ENCODE data around the gene GDI1. TPM values are rescaled to one million over a fixed set of nuclear protein-coding genes. Genes with fewer than 3 reads are reported as not detected.

Gene GDI1
- total RNA-seq, 1 experiment from 2014 or later: 116 TPM

DNA sequence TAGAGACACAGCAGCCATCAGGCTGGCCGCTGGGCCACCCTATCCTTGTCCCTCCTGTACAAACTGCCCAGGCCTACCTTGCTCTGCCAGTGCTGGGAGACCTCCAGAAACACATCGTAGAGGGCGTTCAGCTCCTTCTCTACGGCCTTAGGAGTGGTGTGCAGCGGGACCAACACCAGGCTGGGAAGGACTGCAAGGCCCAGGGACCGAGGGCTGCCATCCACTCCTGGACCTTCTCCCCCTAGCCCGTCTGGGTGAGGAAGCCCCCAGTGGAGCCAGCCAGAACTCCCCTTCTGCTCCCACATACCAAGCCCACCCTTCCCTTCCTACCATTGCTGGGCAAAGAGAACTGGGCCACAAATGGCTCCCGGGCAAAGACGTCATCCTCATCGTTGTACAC is 33.8 kb upstream of the GDI1 start:
- DNase-seq: no peak
- H3K36me3 ChIP-seq (ENCODE audit: low read depth): peaks cover 20% of the 10 kb centered on the region
- no TSS peak for BruUV-seq (replicated peaks)
- intact Hi-C loops (cut with micrococcal nuclease; ENCODE audit: unreplicated experiment): no loop called here
- H3K27ac ChIP-seq: no peak overlapping the region
- H3F3A ChIP-seq (ENCODE audit: insufficient read depth, low read depth): peaks cover 42% of the 10 kb centered on the region
- H3K79me2 ChIP-seq (ENCODE audit: low read depth): peaks cover 24% of the 10 kb centered on the region
- POLR2A ChIA-PET (ENCODE audit: unreplicated experiment): no interaction called here
- peaks cover 22% of the 10 kb centered on the region for H4K20me1 ChIP-seq (ENCODE audit: insufficient read depth)
- no peak overlapping the region for H3K4me3 ChIP-seq
- TF ChIP-seq EZH2 (IDR thresholded peaks at IDR 0.05; ENCODE audit: low read depth): no peak
- TF ChIP-seq, protein P1, sequence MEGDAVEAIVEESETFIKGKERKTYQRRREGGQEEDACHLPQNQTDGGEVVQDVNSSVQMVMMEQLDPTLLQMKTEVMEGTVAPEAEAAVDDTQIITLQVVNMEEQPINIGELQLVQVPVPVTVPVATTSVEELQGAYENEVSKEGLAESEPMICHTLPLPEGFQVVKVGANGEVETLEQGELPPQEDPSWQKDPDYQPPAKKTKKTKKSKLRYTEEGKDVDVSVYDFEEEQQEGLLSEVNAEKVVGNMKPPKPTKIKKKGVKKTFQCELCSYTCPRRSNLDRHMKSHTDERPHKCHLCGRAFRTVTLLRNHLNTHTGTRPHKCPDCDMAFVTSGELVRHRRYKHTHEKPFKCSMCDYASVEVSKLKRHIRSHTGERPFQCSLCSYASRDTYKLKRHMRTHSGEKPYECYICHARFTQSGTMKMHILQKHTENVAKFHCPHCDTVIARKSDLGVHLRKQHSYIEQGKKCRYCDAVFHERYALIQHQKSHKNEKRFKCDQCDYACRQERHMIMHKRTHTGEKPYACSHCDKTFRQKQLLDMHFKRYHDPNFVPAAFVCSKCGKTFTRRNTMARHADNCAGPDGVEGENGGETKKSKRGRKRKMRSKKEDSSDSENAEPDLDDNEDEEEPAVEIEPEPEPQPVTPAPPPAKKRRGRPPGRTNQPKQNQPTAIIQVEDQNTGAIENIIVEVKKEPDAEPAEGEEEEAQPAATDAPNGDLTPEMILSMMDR (conservative IDR thresholded peaks at IDR 0.05): no peak
- peaks cover 11% of the 10 kb centered on the region for H3K4me1 ChIP-seq (replicated peaks; ENCODE audit: insufficient read depth)
- no peaks in the 10 kb centered on the region for H3K9me3 ChIP-seq (ENCODE audit: insufficient read depth, low read depth)
- no peak overlapping the region for H2AFZ ChIP-seq
- CTCF ChIA-PET: no interaction called here
- H3K9me2 ChIP-seq (ENCODE audit: insufficient read depth): no peaks in the 10 kb centered on the region
- no peak overlapping the region for H3K4me2 ChIP-seq
- no peaks in the 10 kb centered on the region for H3K27me3 ChIP-seq (ENCODE audit: insufficient read depth, low read depth)

DNA sequence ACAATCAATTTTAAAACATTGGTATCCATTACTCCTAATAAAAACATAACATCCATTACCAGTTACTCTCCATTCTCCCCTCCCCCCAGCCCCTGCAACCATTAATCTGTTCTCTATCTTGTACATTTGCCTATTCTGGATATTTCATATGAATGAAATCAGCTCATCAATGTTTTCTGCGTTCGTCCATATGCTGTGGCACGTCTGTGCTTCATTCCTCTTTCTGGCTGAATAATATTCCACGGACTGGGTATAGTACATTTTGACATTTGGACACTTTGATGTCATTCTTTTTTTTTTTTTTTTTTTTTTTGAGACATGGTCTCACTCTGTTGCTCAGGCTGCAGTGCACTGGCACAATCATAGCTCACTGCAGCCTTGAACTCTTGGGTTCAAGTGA is 33.1 kb upstream of the GDI1 start:
- ChIA-PET CTCF (no interaction called here), POLR2A (ENCODE audit: unreplicated experiment) (no interaction called here)
- H3K79me2 ChIP-seq (ENCODE audit: low read depth): peaks cover 17% of the 10 kb centered on the region
- no peak overlapping the region for H2AFZ ChIP-seq
- H3K27ac ChIP-seq: no peak overlapping the region
- TF ChIP-seq EZH2 (IDR thresholded peaks at IDR 0.05; ENCODE audit: low read depth): no peak
- TF ChIP-seq, protein P1 (conservative IDR thresholded peaks at IDR 0.05): no peak
- H3F3A ChIP-seq (ENCODE audit: insufficient read depth, low read depth): peaks cover 36% of the 10 kb centered on the region
- peaks cover 19% of the 10 kb centered on the region for H3K36me3 ChIP-seq (ENCODE audit: low read depth)
- no peak overlapping the region for H3K4me3 ChIP-seq
- H3K9me3 ChIP-seq (ENCODE audit: insufficient read depth, low read depth): no peaks in the 10 kb centered on the region
- no TSS peak for BruUV-seq (replicated peaks)
- H3K27me3 ChIP-seq (ENCODE audit: insufficient read depth, low read depth): no peaks in the 10 kb centered on the region
- peaks cover 22% of the 10 kb centered on the region for H4K20me1 ChIP-seq (ENCODE audit: insufficient read depth)
- peaks cover 18% of the 10 kb centered on the region for H3K4me1 ChIP-seq (replicated peaks; ENCODE audit: insufficient read depth)
- no peak for DNase-seq
- no peaks in the 10 kb centered on the region for H3K9me2 ChIP-seq (ENCODE audit: insufficient read depth)
- H3K4me2 ChIP-seq: no peak overlapping the region
- intact Hi-C loops (cut with micrococcal nuclease; ENCODE audit: unreplicated experiment): no loop called here

- peaks cover 16% of the 10 kb centered on the region for H4K20me1 ChIP-seq (ENCODE audit: insufficient read depth)
- no peaks in the 10 kb centered on the region for H3K9me2 ChIP-seq (ENCODE audit: insufficient read depth)
- CTCF ChIA-PET: no interaction called here
- no peaks in the 10 kb centered on the region for H3K9me3 ChIP-seq (ENCODE audit: insufficient read depth, low read depth)
- no peak for DNase-seq
- peaks cover 8% of the 10 kb centered on the region for H3K79me2 ChIP-seq (ENCODE audit: low read depth)
- no peak overlapping the region for H2AFZ ChIP-seq
- no peak overlapping the region for H3K4me3 ChIP-seq
- TF ChIP-seq EZH2 (IDR thresholded peaks at IDR 0.05; ENCODE audit: low read depth): no peak
- TF ChIP-seq, protein P1 (conservative IDR thresholded peaks at IDR 0.05): no peak
- peaks cover 21% of the 10 kb centered on the region for H3K4me1 ChIP-seq (replicated peaks; ENCODE audit: insufficient read depth)
- peaks cover 32% of the 10 kb centered on the region for H3F3A ChIP-seq (ENCODE audit: insufficient read depth, low read depth)
- no TSS peak for BruUV-seq (replicated peaks)
- no peak overlapping the region for H3K4me2 ChIP-seq
- H3K27ac ChIP-seq: no peak overlapping the region
- intact Hi-C loops (cut with micrococcal nuclease; ENCODE audit: unreplicated experiment): no loop called here
- H3K36me3 ChIP-seq (ENCODE audit: low read depth): peaks cover 10% of the 10 kb centered on the region
- H3K27me3 ChIP-seq (ENCODE audit: insufficient read depth, low read depth): no peaks in the 10 kb centered on the region
- POLR2A ChIA-PET (ENCODE audit: unreplicated experiment): no interaction called here
Observed at GRCh38 chrX:154404625-154405192, 32.2 kb upstream of the GDI1 start.

All from PC-9 (cell line).